Fibroblast of pulmonary artery (primary cell): ENCODE measurements around the gene HOMER3.
A peak's percentile ranks its signal among the peaks of the same experiment; 100 is the strongest.

Source experiments
- DNase-seq: peaks from one replicate; pipeline ENCODE4 v3.0.0-alpha.2; 2010; ENCODE audit warnings: low read depth
- H3K4me3 ChIP-seq: replicated peaks from 2 replicates; pipeline ENCODE4 v1.5.1; 2011; ENCODE audit warnings: low read depth, mild to moderate bottlenecking, control low read depth, low read length, moderate library complexity
- CTCF ChIP-seq: IDR thresholded peaks from 2 replicates; pipeline ENCODE4 v1.5.1; 2011; ENCODE audit warnings: mild to moderate bottlenecking, control low read depth, low read length, inconsistent platforms; ENCODE audit errors: missing control alignments

Gene HOMER3

DNA sequence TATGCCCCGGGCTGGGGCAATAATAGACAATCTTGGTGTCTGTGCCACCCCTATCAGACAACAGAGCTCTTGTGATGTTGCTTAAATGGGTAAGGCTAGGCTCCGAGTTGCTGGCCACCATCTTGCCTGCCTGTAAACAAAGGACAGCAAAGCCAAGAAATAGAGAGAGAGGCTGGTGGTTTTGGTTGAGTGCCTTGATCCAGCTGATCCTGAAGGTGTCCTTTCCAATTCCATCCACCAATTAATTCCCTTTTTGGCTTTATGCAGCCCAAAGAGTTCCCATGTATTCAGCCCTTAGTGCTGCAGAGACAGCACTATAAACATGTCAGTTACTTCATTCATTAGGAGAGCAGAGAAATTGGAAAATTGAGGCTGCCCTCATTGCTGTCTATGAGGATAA, 41.7 kb upstream of the HOMER3 start:
- DNase-seq = no peak
- no peak for TF ChIP-seq CTCF
- H3K4me3 ChIP-seq = no peak overlapping the region

GRCh38 chr19:18980432-18981020, 39.5 kb upstream of the HOMER3 start:
- no peak overlapping the region for H3K4me3 ChIP-seq
- no peak for DNase-seq
- no peak for TF ChIP-seq CTCF

GRCh38 chr19:18978616-18979015, 37.6 kb upstream of the HOMER3 start:
- no peak overlapping the region for H3K4me3 ChIP-seq
- no peak for DNase-seq
- TF ChIP-seq CTCF = no peak

GRCh38 chr19:18975869-18976268, 34.9 kb upstream of the HOMER3 start:
- DNase-seq = no peak
- no peak overlapping the region for H3K4me3 ChIP-seq
- TF ChIP-seq CTCF = no peak

DNA sequence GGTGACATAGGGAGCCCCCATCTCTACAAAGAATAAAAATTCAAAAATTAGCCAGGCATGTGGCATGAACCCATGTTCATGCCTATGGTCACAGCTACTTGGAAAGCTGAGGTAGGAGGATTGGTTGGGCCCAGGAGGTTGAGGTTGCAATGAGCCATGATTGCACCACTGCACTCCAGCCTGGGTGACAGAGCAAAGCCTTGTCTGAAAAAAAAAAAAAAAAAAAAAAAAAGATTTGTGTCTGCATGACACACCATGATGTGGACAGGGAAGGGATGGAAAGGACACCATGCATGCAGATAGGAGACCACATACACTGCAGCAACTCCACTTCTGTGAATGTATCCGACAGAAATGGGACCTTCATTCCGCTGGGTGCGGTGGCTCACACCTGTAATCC, 34.0 kb upstream of the HOMER3 start:
- DNase-seq = no peak
- no peak for TF ChIP-seq CTCF

GRCh38 chr19:18972851-18973250, 31.8 kb upstream of the HOMER3 start:
- no peak for TF ChIP-seq CTCF
- DNase-seq = peak; percentile 51
- no peak overlapping the region for H3K4me3 ChIP-seq

More for the DNA sequence above, 34.0 kb upstream of the HOMER3 start:
- no peak overlapping the region for H3K4me3 ChIP-seq

DNA sequence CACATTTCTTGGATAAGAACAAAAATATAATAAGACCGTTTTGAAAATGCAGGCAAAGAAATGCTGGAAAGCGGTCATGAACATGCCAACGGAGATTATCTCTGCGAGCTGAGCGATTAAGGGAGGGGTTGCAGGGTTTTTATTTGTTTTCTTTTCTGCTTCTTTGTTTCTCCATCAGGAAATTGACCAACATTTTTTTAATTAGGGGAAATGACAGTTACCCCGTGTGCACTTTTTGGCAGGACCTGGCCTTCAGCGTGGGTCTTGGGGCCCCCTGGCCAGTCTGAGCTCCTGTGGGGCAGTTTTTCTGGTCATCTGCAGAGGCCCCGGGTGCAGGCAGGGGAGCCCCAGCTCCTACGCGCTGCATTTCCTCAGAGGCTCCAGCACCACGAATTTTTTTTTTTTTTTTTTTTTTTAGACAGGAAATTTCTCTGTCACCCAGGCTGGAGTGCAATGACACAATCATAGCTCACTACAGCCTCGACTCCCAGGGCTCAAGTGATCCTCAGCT, 31.3 kb upstream of the HOMER3 start:
- TF ChIP-seq CTCF = no peak
- peak; percentile 81 for DNase-seq
- no peak overlapping the region for H3K4me3 ChIP-seq
